HG03135 (cell line): ENCODE results near the gene PTPN14.
"Not testable (repeated sequence)": the region's sequence is repeated elsewhere in the genome, so short reads cannot be mapped to it uniquely, and the experiment has no call there.

Experiments
- ATAC-seq: cut with Tn5 transposase; IDR thresholded peaks from one replicate; pipeline ENCODE4 v1.9.1; 2021; ENCODE audit warnings: mild to moderate bottlenecking, moderate library complexity; ENCODE audit not compliant: unreplicated experiment

Gene PTPN14

DNA sequence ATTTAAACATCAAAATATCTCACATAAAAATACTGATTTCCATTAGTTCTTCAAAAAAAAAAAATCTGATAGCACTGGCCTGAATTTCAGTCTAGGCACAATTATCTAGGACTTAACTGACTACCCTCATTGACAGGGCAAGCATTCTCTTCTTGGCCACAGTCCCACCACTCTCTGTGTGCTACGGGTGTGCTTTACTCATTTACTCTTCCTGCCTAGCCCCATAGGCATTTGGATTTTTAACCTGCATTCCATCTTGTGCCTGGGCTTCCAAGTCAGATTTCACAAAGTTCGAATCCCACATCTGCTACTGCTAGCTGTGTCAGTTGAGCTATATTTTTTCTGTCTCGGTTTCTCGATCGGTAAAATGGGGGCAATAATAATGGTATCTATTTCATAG lies 38.0 kb downstream of the PTPN14 start:
- ATAC-seq: no peak

- ATAC-seq: no peak
Observed at GRCh38 chr1:214511639-214511998, 39.8 kb downstream of the PTPN14 start.

DNA sequence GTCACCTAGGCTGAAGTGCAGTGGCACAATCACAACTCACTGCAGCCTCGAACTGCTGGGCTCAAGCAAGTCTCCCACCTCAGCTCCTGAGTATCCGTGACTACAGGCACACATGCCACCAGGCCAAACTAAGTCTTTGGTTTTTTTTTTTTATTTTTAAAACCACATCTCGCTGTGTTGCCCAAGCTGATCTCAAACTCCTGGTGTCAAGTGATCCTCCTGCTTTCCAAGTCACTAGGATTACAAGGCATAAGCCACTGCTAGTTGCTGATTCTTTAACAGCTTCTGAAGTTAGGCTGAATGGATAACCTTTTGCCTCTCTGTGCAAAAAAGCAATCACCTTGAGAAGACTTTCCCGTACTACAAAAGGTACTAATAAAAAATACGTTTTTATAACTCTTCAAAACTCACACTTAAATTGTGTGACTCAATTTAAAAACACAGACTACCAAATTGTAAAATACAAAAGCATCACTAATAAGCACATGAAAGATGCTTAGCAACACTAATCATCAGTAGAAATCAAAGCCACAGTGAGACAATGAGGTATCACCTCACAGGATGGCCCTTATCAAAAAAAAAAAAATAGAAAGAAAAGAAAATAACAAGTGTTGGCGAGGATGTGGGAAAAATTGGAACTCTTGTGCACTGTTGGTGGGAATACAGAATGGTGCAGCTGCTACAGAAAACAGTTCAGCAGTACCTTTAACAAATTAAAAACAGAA lies 40.3 kb downstream of the PTPN14 start:
- no peak for ATAC-seq

GRCh38 chr1:214510477-214510876 lies 40.9 kb downstream of the PTPN14 start:
- no peak for ATAC-seq

GRCh38 chr1:214509622-214510021 lies 41.8 kb downstream of the PTPN14 start:
- ATAC-seq: not testable (repeated sequence)

DNA sequence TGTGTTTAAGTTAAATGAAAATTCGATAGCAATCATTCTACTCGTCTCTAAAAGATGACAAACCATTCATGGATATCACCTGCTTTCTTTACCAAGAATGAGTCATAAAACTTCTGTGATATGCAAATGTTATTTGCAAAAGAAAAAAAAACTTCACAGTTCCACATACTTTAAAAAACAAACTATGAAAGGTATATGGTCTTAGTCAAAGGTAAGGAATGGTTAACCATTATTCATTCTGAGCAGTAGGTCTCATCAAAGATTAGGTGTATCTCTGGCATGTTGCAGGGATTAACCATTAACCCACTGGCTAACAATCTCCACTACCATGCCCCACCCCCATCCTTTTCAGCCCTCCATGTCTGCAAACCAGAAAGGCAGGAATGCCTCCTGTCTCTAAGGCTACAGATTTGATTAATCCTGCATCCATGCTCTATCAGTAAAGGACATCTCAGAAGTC lies 44.4 kb downstream of the PTPN14 start:
- ATAC-seq: peak; percentile 64

DNA sequence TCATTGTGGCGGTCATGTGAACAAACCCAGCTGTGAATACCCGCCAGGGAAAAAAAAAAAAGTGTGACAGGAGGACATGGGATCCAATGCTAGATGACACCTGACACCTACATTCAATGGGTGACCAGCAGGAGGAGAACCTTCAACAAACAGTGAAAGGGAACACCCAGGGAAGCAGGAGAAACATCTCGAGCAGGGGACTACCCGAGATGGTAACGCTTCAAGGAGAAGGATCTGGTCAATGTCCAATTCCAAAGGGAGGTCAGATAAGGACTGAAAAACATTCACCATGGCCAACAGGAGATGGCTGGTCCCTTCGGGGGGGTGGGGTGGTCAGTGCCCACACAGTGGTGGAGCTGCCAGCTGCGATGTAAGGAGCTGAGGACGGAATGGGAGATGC lies 46.3 kb downstream of the PTPN14 start:
- ATAC-seq: no peak

GRCh38 chr1:214504330-214504729 lies 47.1 kb downstream of the PTPN14 start:
- no peak for ATAC-seq

GRCh38 chr1:214503553-214503952 lies 47.8 kb downstream of the PTPN14 start:
- no peak for ATAC-seq

GRCh38 chr1:214500340-214501055 lies 50.9 kb downstream of the PTPN14 start:
- ATAC-seq: no peak

GRCh38 chr1:214499732-214500131 lies 51.7 kb downstream of the PTPN14 start:
- no peak for ATAC-seq

GRCh38 chr1:214498021-214498420 lies 53.4 kb downstream of the PTPN14 start:
- no peak for ATAC-seq

DNA sequence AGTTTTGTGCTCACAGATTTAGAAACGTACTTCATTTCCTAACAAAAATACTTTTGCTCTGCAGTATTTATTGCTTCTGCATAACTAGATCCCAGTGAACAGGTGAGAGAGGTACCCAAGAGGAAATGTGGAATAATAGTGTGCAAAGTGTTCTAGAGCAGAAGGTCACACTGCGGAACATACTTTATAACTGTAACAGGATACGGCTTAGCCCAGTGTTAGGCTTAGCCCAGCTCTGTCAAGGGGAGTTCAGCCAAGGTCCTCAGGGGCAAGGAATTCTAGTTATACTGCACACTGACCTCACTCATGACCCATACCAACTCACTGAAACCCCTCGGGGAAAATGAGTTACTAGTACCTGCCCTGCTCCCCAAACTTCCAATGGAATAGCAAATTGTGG lies 55.3 kb downstream of the PTPN14 start:
- ATAC-seq: no peak

DNA sequence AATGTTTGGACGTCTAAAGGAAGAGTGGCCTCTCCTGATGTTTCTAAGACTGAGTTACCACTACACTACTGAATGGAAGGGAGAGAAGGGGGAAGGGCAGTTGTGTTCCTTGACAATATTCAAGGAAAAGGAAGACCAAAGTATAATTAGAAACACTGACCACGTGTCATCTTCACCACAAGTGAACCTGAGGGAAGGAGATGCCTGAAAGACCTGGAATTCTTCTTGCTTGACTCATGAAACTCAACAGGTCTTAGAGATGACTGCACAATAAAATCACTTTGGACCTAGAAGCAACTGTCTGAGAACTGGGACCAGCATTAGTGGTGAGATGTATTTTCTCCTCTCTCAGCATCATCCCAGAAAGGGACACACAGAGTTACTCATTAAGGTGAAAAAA lies 56.7 kb downstream of the PTPN14 start:
- ATAC-seq: no peak

DNA sequence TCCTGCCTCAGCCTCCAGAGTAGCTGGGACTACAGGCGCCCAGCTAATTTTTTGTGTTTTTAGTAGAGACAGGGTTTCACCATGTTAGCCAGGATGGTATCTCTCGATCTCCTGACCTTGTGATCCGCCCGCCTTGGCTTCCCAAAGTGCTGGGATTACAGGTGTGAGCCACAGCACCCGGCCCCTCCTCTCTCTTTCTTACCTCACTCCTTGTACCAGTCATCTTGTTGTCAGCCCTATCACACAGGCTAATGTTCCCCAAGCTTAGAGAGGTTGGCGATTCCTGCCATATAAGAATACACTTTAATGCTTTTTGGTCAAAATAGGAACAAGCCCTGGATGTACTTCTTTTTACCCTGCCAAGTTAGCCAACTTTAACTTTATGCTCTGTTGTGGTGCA lies 57.2 kb downstream of the PTPN14 start:
- not testable (repeated sequence) for ATAC-seq

DNA sequence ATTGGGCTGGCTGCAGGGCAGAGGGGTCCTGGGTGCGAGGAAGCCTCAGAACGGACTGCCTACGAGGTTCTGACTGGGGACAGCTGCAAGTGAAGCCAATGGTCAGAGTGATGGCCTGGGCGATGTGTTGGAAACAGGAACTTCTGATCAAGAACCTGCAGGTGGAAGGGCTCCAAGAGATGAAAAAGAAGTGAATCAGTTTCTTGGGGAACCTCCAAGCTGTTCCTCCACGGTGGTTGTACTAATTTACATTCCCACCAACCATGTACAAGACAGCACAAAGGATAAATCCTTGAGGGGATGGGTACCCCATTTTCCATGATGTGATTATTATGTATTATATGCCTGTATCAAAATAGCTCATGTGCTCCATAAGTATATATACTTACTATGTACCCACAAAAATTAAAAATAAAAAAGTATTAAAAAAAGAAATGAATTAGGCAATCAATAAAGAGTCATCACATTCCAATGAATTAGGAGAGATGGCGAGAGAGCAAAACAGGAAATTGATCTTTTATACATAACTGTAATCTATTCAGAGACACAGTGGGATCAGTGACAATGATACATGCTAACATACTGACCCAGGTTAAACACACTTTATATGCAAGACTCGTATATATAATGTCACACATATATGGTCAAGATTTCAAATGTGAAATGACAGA lies 58.1 kb downstream of the PTPN14 start:
- ATAC-seq: no peak

DNA sequence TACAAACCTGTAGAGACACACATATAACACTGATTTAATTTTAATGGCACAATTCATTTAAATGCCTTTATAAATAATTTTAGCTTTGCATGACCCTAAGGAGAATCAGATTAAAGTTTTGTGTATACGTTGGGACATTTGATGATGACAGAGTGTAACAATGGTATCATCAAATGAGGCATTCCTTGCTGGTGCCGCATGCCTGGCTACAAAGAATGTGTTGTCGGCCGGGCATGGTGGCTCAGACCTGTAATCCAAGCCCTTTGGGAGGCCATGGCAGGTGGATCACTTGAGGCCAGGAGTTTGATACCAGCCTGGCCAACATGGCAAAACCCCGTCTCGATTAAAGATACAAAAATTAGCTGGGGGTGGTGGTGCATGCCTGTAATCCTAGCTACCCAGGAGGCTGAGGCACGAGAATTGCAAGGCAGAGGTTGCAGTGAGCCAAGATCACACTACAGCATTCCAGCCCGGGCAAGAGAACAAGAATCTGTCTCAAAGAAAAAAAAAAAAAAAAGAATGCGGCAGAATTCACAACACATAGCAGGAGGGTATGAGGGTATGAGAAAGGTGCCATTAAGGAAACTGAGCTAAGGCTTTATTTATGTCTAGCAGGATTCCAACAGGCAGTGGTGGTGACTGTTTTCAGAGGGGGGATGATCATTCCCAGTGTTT lies 58.9 kb downstream of the PTPN14 start:
- no peak for ATAC-seq

DNA sequence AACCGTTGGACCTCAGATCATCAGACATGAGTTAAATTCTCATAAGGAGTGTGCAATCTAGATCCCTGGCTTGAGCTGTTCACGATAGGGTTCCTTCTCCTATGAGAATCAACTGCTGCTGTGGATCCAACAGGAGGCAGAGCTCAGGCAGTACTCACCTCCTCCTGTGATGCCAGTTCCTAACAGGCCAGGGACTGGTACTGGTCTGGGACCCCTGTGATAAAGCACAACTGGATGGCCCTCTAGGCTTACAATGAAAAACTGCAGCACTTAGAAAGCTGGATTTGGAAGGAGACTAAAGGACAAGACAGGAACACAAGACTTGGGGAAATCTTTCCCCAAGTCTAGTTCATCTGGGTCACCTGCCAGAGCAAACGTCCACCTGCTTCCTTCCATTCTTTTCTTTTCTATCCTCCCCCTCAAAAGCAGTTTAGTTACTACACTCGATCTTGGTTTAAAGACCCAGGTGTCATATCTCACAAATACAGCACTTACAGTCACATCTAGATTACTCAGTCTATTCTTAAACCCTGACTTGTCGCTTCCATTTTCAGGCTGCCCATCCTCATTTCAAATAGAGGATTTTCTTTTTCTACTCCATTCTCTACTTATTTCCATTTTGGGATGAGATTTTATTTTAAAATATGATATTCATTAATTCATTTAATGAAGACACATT lies 59.8 kb downstream of the PTPN14 start:
- no peak for ATAC-seq

DNA sequence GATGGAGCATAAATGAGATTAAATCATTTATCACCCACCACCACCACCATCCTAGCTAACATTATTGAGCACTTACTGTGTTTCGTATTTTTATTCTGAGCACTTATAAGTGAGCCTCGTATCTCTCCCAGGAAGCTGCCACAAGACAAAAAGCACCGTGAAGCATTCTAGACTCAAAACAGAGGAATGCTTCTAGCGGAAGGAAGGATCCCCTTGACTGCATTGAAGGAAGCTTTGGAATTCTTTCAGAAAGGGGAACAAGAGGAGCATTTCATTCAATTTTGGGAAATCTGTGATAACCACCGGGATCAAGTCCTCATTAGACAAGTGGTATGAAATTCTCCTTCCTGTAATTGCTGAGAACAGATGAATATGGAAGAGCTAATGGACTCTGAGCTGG lies 66.3 kb downstream of the PTPN14 start:
- ATAC-seq: no peak

DNA sequence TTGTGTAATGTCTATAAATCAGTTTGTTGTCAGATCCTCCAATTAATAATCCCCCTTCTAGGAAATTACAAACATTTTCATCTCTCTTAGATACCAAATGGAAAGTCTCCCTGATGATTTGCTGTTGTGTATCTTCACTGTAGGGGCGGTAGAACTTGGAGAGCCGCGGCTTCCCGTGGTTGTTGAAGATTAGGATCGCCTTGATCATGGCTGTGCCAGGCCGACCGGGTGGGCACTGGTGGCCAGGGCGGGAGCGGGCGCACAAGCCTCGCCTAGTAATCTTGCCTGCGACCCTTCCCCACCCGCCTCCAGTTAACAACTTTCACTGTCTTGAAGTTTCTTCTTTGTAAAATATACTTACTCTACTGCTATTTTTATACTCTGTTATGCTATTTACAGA lies 68.2 kb downstream of the PTPN14 start:
- ATAC-seq: not testable (repeated sequence)
